ENCODE measurements around the gene PSD2. TPM values are rescaled to one million over a fixed set of nuclear protein-coding genes. Genes with fewer than 3 reads are reported as not detected.

PSD2 gene
- total and polyA plus RNA-seq, 2 of the 13 experiments (the other 11 are each of a cell fraction or from before 2014, with no cell fraction given), result 0.07 TPM; not detected in 1

- TF ChIP-seq PBX2 (CRISPR knock-in tag; IDR thresholded peaks at IDR 0.05), result no peak
Observed at GRCh38 chr5:139856714-139857113, 61.1 kb downstream of the PSD2 start (continued).

GRCh38 chr5:139859013-139859412 is 63.4 kb downstream of the PSD2 start:
- CTCF ChIA-PET (ENCODE audit: low intra/inter-chr PET ratio, low total read pairs), result no interaction called here
- H3K79me2 ChIP-seq (ENCODE audit: insufficient read depth, low read length), result no peaks in the 10 kb centered on the region
- POLR2A ChIA-PET, result no interaction called here
- H3K4me1 ChIP-seq (ENCODE audit: insufficient read depth, low read length), result no peaks in the 10 kb centered on the region
- in situ Hi-C loops (cut with HindIII; ENCODE audit: extremely low pct_ligation_motif_present, low pct_unique_long_range_greater_than_20kb) (no loop called here), intact Hi-C loops (cut with micrococcal nuclease; ENCODE audit: unreplicated experiment) (no loop called here)
- H3K9me3 ChIP-seq (ENCODE audit: low read length), result no peaks in the 10 kb centered on the region
- H3K4me3 ChIP-seq (replicated peaks in 1 of 3; ENCODE audit: insufficient read depth in 1 of 3, low read depth in 2 of 3, low read length in 3 of 3), result no peak overlapping the region
- TF ChIP-seq KLF9 (CRISPR knock-in tag; IDR thresholded peaks at IDR 0.05; ENCODE audit: low read depth) (no peak), ZSCAN29 (CRISPR knock-in tag; conservative IDR thresholded peaks at IDR 0.05) (no peak), ZNF652 (CRISPR knock-in tag; IDR thresholded peaks at IDR 0.05; ENCODE audit: borderline replicate concordance, low read depth) (no peak), NR2C2 (CRISPR knock-in tag; IDR thresholded peaks at IDR 0.05; ENCODE audit: borderline replicate concordance) (no peak), PHF21A (CRISPR knock-in tag; IDR thresholded peaks at IDR 0.05) (no peak), JUN (CRISPR knock-in tag; IDR thresholded peaks at IDR 0.05) (no peak), ZBTB25 (CRISPR knock-in tag; IDR thresholded peaks at IDR 0.05) (no peak), AKAP8 (CRISPR knock-in tag; IDR thresholded peaks at IDR 0.05) (no peak), MAFG (CRISPR knock-in tag; IDR thresholded peaks at IDR 0.05) (no peak), ZNF326 (CRISPR knock-in tag; IDR thresholded peaks at IDR 0.05; ENCODE audit: borderline replicate concordance) (no peak), ATRX (CRISPR knock-in tag; IDR thresholded peaks at IDR 0.05; ENCODE audit: borderline replicate concordance) (no peak)
- no peak overlapping the region for H3K4me2 ChIP-seq (ENCODE audit: low read depth, low read length)
- no peak overlapping the region for H3K9ac ChIP-seq (ENCODE audit: insufficient read depth, low read depth, low read length)
- H3K27ac ChIP-seq (ENCODE audit: extremely low read length, insufficient read depth, low read length), result no peak overlapping the region
- H3K27me3 ChIP-seq (ENCODE audit: control insufficient read depth in 1 of 2, insufficient read depth in 2 of 2, low read length in 2 of 2), result peaks cover 4 to 50% of the 10 kb centered on the region in 2 experiments; a peak in 3 of 5 replicates
- ATAC-seq (no peak), DNase-seq (ENCODE audit: low spot score) (no peak), FAIRE-seq (no peak)
- H2AFZ ChIP-seq (ENCODE audit: low read length), result no peak overlapping the region
- WGBS (ENCODE audit: low lambda C conversion rate), result 0% methylated on average over 2 of the region's 2 CpGs
- H3K36me3 ChIP-seq (replicated peaks in 1 of 2; ENCODE audit: control insufficient read depth in 1 of 2, insufficient read depth in 2 of 2, low read length in 2 of 2), result no peaks in the 10 kb centered on the region
- no TSS peak for BruUV-seq (replicated peaks)
- no peaks in the 10 kb centered on the region for H4K20me1 ChIP-seq (ENCODE audit: insufficient read depth, low read length)

Measured in HepG2 (cell line).